ENCODE data around the gene ST7.

The ST7 gene

DNA sequence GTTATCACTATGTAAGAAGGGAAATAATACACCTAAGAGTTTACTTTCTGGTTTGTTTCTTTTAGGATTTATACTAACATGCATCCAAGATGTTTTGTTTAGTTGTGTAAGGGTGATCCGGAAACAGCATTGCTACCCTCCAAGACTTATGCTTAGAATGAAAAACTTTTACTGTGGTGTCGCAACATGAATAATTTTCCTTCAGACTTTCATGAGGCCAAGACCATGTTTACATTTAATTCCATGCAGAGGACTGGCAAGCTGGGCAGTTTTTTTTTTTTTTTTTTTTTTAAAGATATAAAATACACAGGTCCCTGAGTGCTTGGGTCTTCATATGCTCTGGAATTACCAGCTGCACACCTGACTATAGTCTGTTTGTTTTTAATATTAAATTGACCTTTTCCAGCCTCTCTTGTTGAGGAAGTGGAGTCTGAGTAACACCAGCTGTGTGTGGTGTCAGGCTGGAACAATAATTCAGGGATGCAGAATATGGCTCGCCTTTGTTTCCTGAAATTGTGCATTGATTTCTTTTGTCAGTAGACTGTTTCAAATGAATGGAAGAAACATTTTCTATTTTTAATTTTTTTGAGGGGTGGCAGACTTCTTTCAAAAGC is 81.7 kb downstream of the ST7 start:
- DNase-seq: no peak

DNA sequence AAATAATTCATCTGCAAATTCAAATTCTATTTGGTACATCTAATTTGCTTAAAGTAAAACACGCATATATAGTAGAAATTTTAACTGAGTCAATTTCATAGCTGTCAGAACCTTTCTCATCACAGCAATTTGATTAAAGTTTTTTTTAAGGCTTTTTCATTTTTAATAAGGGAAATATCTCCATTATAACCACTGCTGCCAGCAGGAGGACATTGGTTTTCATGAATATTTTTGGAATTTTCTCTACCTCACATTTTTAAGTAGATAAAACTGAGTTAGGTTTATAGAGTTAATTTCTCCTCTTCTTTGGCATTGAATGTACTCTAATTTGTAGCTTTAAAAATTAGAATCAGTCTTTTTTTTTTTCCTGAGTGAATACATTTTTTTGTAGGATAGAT is 82.2 kb downstream of the ST7 start:
- no peak for DNase-seq

DNA sequence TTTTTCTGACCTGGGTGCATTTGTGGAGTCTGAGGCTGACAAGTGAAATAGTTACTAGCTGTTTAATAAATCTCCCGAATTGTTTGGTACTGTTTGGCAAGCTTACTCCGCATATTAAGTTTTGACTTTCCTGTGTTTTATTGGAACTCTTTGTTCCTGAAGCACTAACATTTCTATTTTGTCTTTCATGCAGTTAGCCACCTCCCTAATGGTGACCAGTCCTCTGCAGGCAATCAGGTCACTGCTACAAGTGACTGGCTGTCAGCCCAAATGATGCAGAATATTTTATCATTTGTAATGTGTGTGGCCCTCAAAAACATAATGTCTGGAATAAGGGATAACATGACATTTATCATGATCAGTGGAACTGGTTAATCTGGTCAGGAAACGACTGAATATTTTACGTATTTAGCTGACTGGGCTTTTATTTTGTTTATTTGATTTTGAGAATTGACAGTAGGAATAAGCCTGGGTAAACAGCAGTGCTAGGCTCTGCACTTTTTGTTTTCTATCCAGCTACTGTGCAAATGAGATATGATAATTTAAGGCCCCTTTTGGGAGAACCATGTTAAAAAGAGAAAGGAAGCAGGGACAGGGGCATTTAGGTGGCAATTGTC is 82.9 kb downstream of the ST7 start:
- DNase-seq: no peak

DNA sequence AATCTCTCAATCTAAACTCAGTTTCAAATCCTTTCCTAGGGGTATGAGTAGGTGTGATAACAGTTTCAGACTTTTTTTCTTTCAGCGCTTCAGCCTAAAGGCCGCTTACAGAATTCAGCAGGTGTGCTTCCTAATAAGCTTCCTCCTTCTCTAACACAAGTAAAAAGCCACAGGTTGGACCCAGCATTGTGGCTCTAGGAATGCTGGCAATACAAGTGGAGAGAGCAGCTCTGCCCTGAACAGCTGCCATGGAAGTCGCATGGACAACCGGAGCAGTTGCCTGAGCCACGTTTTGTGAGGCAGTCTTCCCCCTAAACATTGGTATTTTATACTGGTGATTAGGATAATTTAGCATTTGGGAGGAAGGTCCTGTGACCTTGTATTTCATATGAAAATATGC is 83.5 kb downstream of the ST7 start:
- no peak for DNase-seq

DNA sequence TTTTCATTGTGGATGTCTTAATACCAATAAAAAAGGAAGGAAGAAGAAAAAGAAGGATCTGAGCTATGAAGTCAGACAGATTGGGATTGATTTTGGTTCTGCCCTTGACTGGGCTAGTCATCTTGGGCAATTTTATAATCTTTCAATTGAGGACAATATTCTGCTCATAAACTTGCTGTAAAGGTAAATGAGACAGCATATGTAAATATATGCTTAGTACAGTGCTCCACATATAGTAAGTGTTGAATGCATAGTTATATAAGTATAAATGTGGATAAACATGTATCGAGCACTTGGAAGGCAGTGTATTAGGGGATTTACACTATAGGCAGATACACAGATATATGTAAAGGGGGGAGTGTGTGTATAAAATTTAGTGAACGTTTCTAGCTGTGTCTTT is 85.1 kb downstream of the ST7 start:
- no peak for DNase-seq

DNA sequence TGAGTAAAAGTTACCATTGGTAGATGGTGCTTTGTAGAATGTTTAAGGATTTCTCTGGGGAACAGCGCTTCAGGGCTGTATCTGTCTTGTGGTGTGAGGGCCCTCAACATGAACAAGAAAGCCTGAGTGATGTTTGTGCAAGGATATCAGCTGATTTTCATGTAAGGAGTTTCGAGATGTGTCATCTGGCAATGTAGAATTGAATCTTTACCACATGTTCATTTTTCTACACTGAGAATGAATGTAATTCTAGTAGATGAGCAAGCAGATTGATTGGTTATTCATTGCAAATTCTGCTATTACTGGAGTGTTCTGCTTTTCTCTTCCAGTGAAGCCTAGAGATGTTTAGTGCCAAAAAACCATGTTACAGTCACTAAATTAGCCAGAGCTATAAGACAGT is 87.7 kb downstream of the ST7 start:
- DNase-seq: no peak

DNA sequence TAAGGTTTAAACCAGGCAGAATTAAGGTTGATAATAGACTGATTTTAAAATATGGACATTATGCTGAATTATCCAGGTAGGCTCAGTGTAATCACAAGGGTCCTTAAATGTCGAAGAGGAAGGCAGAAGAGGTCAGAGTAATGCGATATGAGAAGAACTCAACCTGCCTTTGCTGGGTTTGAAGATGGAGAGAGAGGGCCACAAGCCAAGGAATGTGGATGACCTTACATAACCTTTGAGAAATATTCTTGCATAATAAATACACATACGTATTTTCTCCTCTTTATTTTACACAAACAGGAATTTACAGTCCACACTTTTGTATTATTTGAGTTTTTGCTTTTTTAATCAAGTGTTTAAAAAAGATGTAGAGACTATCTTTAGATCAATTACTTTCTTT is 88.5 kb downstream of the ST7 start:
- DNase-seq: no peak

DNA sequence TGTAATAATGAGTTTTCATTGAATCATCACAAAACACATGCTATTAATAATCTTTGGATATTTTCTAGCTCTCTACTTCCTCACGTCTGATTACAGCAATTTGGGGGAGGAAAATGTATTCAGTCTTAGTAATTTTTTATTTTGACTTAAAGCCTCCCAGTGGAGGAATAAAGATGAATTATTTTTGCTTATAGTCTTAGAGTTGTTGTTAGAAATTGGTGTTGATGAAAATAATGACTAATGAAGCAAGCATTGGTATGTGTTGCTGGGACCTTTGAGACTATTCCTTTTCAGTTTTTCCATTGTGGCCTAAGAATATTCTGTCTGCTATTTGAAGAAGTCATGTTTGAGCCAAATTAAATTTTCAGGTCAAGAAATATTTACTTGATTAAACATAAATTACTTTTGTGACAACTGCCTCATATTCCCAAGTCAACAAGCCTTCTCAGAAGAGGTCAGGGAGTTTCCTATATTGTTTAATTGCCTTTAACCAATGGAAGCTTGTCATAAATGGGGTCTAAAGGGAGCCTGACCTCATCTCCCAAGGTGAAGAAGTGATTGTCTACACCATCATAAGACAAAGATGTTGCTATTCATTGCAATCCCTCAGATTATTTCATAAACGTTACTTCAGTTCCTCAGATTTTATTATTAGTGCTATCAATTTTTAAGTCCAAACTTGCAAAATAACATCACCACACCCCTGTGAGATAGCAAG is 90.0 kb downstream of the ST7 start:
- DNase-seq: no peak

DNA sequence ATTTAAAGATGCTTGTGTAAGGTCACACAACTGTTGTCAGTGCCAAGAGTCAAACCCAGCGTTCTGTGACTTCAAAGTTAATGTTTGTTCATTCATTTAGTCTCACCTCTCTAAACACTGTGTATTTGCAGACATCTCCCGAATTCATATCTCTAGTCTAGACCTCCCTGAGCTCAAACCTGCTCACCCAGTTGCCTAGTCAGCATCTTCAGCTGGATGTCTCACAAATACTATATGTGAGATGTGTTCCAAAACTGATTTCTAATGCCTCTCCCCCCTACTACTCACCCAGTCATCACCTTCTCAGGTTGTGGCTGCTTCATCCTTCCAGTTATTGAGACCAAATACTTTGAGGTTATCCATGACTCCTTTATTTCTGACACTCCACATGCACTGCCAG is 91.4 kb downstream of the ST7 start:
- no peak for DNase-seq

DNA sequence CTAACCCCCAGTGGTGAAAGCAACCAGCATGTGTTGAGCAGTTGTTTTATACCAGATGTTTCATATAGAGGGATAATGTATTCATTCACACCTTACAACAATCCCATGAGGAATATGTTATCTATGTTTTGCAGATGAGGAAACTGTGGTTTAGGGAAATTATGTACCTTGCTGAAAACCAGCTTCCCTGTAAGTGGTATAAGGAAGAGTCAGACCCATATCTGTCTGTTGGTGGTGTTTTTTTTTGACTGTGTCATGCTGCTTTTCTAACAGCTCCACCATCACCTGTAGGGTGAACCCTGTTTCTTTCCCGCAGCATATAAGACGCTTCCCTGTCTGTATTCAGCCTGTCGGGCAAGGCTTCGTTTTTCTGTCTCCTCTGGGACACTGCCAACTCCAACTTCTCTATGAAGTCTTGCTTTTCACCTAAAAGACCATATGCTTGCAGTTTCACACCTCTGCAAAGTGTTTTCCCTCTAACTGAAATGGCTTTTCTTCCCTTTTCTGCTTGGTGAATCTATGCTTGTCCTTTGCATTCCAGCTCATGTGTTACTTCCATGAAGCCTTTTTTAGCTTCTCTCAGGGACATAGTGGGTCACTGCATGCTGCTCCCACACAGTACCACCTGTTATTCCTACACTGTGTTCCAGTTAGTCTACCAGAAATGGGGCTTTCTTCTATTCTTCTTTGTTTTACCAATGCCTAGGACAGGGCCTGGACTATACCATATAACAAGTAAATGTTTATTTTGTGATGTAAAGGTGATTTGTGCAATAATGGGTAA is 92.8 kb downstream of the ST7 start:
- DNase-seq: no peak

DNA sequence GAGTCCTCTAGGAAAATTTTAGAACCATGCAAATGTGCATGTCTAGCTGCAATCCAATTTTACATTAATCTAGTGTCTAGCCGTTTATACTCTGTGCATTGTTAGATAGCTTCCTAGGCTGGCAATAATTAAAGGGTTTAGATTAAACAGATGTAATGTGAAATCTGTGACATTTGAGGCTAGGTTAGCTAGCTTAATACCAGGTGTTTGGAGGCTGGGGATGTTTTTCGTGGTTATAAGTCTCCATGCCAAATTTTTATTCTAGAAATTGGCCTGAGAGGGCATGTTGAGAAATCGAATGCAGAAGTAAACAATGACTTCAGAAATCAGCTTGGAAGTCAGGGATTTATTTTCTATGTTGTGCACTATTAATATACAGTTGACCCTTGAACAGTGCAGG is 94.2 kb downstream of the ST7 start:
- no peak for DNase-seq

DNA sequence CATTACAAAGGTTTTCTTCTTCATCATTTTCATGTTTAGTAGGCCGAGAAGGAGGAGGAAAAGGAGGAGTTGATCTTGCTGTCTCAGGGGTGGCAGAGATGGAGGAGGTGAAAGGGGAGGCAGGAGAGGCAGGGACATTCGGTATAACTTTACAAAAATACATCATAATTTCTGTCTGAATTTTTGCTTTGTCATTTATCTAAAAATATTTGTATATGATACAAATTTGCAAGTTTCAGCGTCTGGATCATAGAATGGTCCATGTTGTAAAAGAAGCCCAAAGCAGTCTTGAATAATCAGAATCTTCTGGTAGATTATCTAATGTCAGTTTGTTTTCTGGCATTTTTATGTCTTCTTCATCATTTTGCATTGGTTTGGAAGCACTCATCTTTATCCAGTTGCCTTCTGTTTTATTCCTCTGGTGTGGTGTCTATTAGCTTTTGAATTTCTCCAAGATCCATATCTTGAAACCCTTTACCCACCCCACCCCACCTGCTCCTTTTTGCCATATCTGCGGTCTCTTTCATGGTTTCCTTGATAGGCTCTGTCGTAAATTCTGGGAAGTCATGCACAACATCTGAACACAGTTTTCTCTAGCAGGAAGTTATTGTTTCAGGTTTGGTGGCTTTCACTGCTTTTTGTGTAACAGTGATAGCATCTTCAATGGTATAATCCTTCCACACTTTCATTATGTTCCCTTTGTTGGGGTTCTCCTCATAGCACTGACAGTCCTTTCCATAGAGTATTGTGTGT is 95.0 kb downstream of the ST7 start:
- no peak for DNase-seq

DNA sequence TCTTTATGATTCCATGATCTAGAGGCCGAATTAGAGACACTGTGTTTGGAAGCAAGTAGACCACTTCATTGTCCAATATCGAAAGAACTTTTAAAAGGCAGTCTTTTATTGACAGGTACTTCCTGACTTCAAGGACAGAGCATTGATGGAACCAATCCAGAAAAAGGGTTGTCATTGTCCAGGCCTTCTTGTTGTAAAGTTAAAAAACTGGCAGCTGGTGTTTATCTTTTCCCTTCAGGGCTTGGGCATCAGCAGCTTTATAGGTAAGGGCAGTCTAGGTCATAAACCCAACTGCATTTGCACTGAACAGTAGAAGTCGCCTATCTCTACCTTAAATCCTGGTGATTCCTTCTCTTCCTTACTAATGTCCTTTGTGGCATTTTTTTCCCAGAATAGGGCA is 95.6 kb downstream of the ST7 start:
- DNase-seq: no peak

DNA sequence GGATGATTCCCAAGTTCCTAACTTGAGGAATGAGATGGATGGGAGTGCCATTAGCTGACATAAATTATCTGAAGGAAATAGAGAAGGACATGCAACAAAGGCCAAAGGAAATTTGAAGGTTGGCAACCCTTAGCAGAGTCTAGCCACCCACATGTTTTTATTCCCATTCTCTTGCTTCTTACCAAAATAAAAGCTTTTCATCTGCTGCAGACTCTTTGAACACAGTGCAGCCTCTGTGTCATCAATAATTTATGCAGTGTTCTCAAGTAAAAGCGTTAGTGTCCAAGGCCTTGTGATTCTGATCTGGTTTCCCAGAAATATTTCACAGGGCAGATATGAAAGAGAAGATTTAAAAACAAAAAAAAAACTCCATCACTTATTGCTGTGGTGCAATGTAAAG is 98.5 kb downstream of the ST7 start:
- no peak for DNase-seq

DNA sequence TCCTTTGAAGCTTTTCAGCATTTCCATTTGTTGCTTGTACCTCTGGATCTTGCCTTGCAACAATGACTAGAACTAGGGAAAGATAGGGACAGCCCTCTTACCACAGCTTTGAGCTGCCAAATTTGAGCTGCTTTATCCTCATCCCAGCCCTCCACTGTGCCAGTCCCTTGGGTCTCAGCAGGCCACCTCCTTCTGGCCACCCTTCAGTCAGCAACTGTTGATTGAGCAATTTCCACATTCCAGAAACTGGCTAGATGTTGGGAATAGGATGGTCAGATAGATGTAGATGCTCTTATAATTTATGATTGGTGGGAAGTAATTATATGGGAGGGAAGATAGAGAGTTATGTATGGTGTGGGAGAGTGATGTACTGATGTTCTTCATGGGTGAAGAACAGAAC is 100.1 kb downstream of the ST7 start:
- DNase-seq: no peak

DNA sequence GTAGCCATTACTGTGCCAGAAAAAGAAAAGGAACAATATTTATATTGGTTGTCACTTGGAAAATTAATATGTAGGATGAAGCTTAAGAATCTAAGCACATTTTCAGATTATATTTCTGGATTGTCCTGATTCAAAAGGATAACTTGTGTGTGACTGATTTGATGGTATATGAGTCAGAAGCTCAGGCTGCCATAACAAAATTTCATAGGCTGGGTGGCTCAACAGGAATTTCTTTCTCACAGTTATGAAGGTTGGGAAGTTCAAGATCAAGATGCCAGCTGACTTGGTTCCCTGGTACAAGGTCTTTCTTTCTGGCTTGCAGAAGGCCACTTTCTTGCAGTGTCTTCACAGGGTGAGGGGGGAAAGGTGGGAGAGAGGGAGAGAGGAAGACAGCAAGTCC is 108.5 kb downstream of the ST7 start:
- no peak for DNase-seq

DNA sequence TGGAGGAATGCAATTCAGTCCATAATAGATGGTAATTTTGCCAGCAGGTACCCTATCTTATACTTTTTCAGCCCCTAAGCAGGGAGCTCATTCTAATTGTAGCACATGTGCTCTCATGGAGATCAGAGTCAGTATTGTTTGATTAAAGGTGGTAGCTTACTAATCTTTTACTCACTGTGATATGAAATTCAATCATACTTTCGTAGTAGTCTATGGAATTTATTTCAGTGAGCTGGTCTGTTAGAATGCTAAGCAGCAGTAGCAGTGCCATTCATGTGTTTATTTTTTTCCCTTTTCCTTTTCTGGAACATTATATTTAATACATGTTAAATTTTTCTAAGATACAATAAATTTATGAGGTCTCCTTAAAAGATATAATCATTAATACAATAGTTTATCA is 109.0 kb downstream of the ST7 start:
- DNase-seq: no peak

DNA sequence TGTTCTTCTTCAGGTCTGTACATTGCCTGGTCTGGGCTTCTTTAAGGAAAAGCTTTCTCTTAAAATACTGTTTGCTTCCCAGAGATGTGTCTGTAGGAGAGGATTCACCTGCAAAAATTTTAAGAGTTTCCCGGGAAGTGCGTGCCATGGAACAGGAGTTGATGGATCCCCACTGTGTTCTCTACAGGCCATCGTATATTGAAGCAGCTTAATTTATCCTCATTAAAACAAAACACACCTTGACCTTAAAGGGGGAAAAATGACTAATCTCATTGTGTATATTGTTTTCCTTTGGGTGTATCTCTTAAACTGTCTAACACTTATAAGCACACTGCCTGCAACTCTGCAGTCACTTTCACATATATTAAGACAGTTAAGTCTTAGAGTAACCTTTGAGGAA is 111.4 kb downstream of the ST7 start:
- no peak for DNase-seq

DNA sequence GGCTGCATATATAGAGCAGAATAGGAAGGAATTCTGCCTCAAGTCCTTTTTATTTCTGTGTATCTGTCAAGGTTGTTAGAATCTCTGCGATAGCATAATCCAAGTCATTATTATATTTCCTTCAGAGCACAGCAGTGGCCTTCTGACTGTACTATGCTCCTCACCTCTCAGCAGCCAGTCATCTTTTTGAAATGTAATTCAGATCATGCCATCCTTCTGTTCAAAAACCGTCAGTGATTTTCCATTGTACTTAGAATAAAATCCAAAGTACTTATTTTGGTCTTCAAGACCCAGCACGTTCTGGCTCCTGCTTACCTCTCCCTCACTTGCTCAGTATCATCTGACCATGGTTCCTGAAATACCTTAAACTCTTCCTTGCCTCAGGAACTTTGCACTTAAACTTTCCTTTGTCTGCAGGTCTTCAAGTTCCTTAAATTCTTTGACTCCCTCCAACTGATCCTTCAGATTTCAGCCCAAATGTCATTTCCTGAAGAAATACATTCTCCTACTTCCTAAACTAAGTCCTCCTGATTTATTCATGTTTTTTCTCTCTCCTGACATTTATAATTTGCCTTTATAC is 112.4 kb downstream of the ST7 start:
- no peak for DNase-seq

DNA sequence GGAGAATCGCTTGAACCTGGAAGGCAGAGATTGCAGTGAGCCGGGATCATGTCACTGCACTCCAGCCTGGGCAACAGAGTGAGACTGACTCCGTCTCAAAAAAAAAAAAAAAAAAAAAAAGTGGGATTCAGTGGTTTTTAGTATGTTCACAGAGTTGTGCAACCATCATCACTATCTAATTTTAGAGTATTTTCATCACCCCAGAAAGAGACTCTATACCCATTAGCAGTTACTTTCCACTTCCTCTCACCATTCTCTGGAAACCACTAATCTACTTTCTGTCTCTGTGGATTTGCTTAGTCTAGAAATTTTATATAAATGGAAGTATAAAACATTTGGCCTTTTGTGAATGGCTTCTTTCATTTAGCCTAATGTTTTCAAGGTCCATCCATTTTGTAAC is 113.4 kb downstream of the ST7 start:
- DNase-seq: no peak

DNA sequence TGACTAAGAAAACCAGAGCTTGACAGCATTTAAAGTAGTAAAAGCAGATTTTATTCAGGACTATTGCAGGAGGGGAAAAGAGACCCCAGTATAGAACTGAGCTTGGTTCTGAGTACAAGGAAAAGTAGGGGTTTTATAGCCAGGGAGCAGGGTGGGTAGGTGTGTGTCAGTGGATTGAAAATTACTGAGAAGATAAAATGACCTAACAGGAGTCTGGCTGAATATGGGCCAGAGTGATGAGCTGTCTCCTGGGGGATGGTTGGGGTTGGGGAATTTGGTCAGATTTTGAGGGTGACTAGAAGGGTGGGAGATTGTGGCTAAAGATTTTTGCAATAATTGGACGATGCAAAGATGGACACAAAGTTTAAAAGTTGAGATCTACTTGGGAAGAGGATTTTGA is 114.0 kb downstream of the ST7 start:
- DNase-seq: no peak

DNA sequence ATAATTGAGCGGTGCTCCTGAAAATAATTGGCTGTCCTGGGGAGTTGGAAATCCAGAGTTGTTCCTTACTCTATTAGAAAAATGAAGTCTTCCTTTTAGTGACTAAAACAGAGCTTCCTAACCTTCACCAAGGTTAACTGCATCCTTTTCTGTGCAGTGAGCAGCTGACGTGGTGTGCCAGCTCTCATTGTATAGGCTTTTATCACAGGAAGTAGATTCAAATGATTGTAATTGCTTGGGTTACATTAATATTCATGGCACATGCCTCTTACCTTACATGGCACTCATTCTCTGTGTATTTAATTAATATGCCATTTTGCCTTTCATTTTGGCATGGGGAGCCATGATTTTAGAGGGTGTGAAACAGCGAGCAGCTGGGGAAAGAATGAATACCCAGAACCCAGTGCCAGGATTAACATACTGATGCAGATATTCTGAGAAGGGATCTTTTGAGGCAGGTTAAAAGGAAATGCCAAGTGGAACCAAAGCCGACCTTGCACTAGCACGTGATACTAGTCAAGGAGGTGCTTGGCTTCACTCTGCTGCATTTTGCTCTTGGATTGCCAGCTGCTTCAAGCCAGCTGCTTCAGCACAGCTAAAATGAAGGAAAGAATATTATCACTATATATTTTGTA is 115.3 kb downstream of the ST7 start:
- peak; percentile 57 for DNase-seq

All from NCI-H187 treated with DMSO at 0.1 percent for 48 hours (cell line).